OCI-LY7 (cell line): Measurements from ENCODE around the gene MTHFD2. TPM values are rescaled to one million over a fixed set of nuclear protein-coding genes. Genes with fewer than 3 reads are reported as not detected.

Experiments used
- BruUV-seq: library from RNA; stranded (reverse); fragments of 400-500 nt; replicated peaks from 2 replicates; lab custom pipeline; 2021; lab: Mats Ljungman, UMichigan
- CTCF ChIA-PET: fragments of 300-600 bp; sonication (Branson Sonifier 250); formaldehyde crosslinking; loops from one replicate; lab custom pipeline; 2022; ENCODE audit warnings: antibody characterized with exemption; ENCODE audit not compliant: unreplicated experiment; lab: Charles Lee
- POLR2A ChIA-PET: fragments of 300-600 bp; sonication (Branson Sonifier 250); formaldehyde crosslinking; loops from one replicate; lab custom pipeline; 2022; ENCODE audit warnings: antibody characterized with exemption; lab: Charles Lee
- DNase-seq: peaks from one replicate; pipeline ENCODE4 v3.0.0-alpha.2; 2015; ENCODE audit warnings: low spot score
- H2AFZ ChIP-seq: fragments of 200-600 bp; sonication (generic), shearing (Covaris generic); 2 replicates; pipeline ENCODE4 v1.6.1; 2014; ENCODE audit warnings: mild to moderate bottlenecking, antibody characterized with exemption, low read length, moderate library complexity
- H3K27ac ChIP-seq: fragments of 200-600 bp; sonication (generic); 2 replicates; pipeline ENCODE4 v1.5.1; 2014; ENCODE audit warnings: mixed run types, low read depth, mild to moderate bottlenecking, moderate library complexity, low read length, inconsistent platforms; ENCODE audit not compliant: poor library complexity, severe bottlenecking
- H3K36me3 ChIP-seq: fragments of 200-600 bp; sonication (generic); 2 replicates; pipeline ENCODE4 v1.6.1; 2014; ENCODE audit warnings: mild to moderate bottlenecking, antibody characterized with exemption, low read length, moderate library complexity, mixed read lengths; ENCODE audit not compliant: insufficient read depth
- H3K4me1 ChIP-seq: fragments of 200-600 bp; sonication (generic); 2 replicates; pipeline ENCODE4 v1.5.1; 2014; ENCODE audit warnings: mild to moderate bottlenecking, low read length; ENCODE audit not compliant: insufficient read depth, poor library complexity, severe bottlenecking
- H3K4me2 ChIP-seq: fragments of 200-600 bp; sonication (generic); 2 replicates; pipeline ENCODE4 v1.6.1; 2014; ENCODE audit warnings: mild to moderate bottlenecking, low read length
- H3K4me3 ChIP-seq: fragments of 200-600 bp; sonication (generic); 2 replicates; pipeline ENCODE4 v1.5.1; 2014; ENCODE audit warnings: mild to moderate bottlenecking, low read depth, low read length; ENCODE audit not compliant: poor library complexity, severe bottlenecking
- H3K79me2 ChIP-seq: fragments of 200-600 bp; sonication (generic); 2 replicates; pipeline ENCODE4 v1.6.1; 2016; ENCODE audit warnings: low read depth, mild to moderate bottlenecking, low read length, moderate library complexity, mixed read lengths; ENCODE audit not compliant: insufficient read depth
- H3K9me2 ChIP-seq: fragments of 200-600 bp; sonication (generic); 2 replicates; pipeline ENCODE4 v1.6.1; 2016; ENCODE audit warnings: mild to moderate bottlenecking, low read length, mixed read lengths; ENCODE audit not compliant: insufficient read depth
- H3K9me3 ChIP-seq: fragments of 200-600 bp; sonication (generic); 2 replicates; pipeline ENCODE4 v1.6.1; 2014; ENCODE audit warnings: mild to moderate bottlenecking, mixed run types, low read length, mixed read lengths
- H4K20me1 ChIP-seq: fragments of 200-600 bp; sonication (generic); 2 replicates; pipeline ENCODE4 v1.6.1; 2014; ENCODE audit warnings: mild to moderate bottlenecking, antibody characterized with exemption, low read length, moderate library complexity, mixed read lengths; ENCODE audit not compliant: insufficient read depth
- EZH2phosphoT487 ChIP-seq: fragments of 200-600 bp; sonication (generic); IDR thresholded peaks from 2 replicates; pipeline ENCODE4 v1.6.1; 2018; ENCODE audit warnings: low read depth, borderline replicate concordance, mild to moderate bottlenecking, mixed run types, antibody characterized with exemption, low read length, moderate library complexity, mixed read lengths
- intact Hi-C: fragments of 100-400 bp; cut with micrococcal nuclease; formaldehyde crosslinking; loops from one replicate; pipeline ENCODE4 v1.10.0; 2022; ENCODE audit not compliant: unreplicated experiment
- total RNA-seq, 2 experiments: library from RNA; depleted of rRNA in 1 of 2; stranded (reverse); fragments of >200 nt in 1 of 2; shearing (Covaris generic) in 1 of 2; gene quantifications; 2 replicates each; pipeline ENCODE4 v1.2.3, GENCODE V29; 2014 to 2022
- TF ChIP-seq, protein P1 (sequence below): fragments of 200-600 bp; sonication (generic); conservative IDR thresholded peaks from 2 replicates; pipeline ENCODE4 v1.5.1; 2014; ENCODE audit warnings: mild to moderate bottlenecking, antibody characterized with exemption, low read length, moderate library complexity, mixed read lengths

MTHFD2 gene
- total RNA-seq, 2 experiments from 2014 or later: 220 to 365 TPM

DNA sequence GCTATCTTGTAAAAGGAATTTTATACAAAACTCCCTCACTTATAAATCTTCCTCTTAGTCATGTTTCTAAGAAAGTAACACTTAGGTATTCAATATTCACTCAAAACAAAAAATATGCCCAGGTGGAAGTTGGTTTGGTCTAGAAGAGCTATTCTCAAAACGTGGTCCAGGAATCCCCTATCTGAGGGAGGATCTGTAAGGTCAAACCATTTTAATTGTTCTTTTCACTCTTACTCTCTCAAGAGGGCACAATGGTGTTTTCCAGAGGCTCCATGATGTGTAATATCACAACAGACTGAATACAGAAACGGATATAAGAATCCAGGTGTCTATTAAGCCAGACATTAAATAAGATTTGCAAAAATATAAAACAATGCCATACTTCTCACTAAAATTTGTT is 29.7 kb upstream of the MTHFD2 start:
- Histone ChIP-seq H2AFZ (no peak overlapping the region), H3K4me3 (no peak overlapping the region), H3K9me3 (peaks cover 9% of the 10 kb centered on the region; the same call in 1 of the 2 replicates), H3K9me2 (no peaks in the 10 kb centered on the region), H4K20me1 (0 out of 2 replicates have a peak, but pooled peaks cover 8% of the 10 kb centered on the region), H3K4me1 (peaks cover 15% of the 10 kb centered on the region), H3K4me2 (no peak overlapping the region), H3K27ac (no peak overlapping the region), H3K79me2 (peaks cover 94% of the 10 kb centered on the region), H3K36me3 (peaks cover 95% of the 10 kb centered on the region)
- TF ChIP-seq EZH2phosphoT487: no peak
- TF ChIP-seq, protein P1, sequence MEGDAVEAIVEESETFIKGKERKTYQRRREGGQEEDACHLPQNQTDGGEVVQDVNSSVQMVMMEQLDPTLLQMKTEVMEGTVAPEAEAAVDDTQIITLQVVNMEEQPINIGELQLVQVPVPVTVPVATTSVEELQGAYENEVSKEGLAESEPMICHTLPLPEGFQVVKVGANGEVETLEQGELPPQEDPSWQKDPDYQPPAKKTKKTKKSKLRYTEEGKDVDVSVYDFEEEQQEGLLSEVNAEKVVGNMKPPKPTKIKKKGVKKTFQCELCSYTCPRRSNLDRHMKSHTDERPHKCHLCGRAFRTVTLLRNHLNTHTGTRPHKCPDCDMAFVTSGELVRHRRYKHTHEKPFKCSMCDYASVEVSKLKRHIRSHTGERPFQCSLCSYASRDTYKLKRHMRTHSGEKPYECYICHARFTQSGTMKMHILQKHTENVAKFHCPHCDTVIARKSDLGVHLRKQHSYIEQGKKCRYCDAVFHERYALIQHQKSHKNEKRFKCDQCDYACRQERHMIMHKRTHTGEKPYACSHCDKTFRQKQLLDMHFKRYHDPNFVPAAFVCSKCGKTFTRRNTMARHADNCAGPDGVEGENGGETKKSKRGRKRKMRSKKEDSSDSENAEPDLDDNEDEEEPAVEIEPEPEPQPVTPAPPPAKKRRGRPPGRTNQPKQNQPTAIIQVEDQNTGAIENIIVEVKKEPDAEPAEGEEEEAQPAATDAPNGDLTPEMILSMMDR: no peak
- ChIA-PET CTCF (no interaction called here), POLR2A (interaction anchor here (0.5 to 1.8 kb wide), 4 partner anchors 10 to 23 kb away, joined by 4 to 8 read pairs (median 4); partner anchors contain the start of gene MOB1A)
- intact Hi-C loops: loop anchor here (5.0 kb wide), 1 partner anchor 44 kb away; no protein-coding TSS in a partner anchor
- no peak for DNase-seq
- BruUV-seq: no TSS peak

DNA sequence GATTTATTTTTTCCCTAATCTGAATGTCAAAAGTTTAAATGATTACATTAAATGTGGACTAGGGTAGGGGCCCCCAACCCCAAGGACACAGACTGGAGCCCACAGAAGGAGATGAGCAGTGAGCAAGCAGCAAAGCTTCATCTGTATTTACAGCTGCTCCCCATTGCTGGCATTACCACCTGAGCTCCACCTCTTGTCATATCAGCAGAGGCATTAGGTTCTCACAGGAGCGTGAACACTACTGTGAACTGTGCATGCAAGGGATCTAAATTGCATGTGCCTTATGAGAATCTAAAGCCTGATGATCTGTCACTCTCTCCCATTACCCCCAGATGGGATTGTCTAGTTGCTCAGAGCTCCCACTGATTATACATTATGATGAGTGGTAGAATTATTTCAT is 23.5 kb upstream of the MTHFD2 start:
- TF ChIP-seq, protein P1: no peak
- TF ChIP-seq EZH2phosphoT487: no peak
- H3K9me3 ChIP-seq: peaks cover 16% of the 10 kb centered on the region; the same call in 1 of the 2 replicates
- no peaks in the 10 kb centered on the region for H3K9me2 ChIP-seq
- intact Hi-C loops: no loop called here
- H2AFZ ChIP-seq: no peak overlapping the region
- no peak overlapping the region for H3K27ac ChIP-seq
- H4K20me1 ChIP-seq: peaks cover 27% of the 10 kb centered on the region
- ChIA-PET CTCF (no interaction called here), POLR2A (interaction anchor here (1.7 kb wide), 1 partner anchor 22 kb away, joined by 3 read pairs; no protein-coding TSS in a partner anchor)
- BruUV-seq: no TSS peak
- peaks cover 87% of the 10 kb centered on the region for H3K79me2 ChIP-seq
- peak overlapping the region; percentile 15 for H3K4me3 ChIP-seq
- peaks cover 75% of the 10 kb centered on the region for H3K36me3 ChIP-seq
- peaks cover 45% of the 10 kb centered on the region for H3K4me1 ChIP-seq
- peak; percentile 25 for DNase-seq
- H3K4me2 ChIP-seq: peak overlapping the region; percentile 18

DNA sequence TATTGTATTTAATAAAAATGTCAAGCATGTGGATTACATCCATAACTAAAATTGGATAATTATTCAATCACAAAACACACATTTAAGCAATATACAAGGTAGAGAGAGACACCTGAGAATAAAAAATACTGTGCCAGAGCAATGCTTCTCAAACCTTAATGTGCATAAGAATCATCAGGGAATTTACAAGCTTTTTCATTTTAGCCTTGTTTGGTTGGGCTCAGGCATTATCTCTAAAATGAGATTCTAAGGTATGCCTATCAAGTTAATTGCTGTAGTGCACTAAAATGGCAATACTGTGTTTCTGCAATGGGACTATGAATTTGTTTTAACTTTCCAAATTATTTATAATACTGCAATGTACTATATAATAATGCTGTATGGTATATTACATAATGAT is 20.7 kb upstream of the MTHFD2 start:
- Histone ChIP-seq H3K36me3 (peaks cover 47% of the 10 kb centered on the region), H3K4me2 (peak overlapping the region; percentile 87), H3K4me1 (peaks cover 63% of the 10 kb centered on the region), H2AFZ (no peak overlapping the region), H4K20me1 (peaks cover 24% of the 10 kb centered on the region), H3K9me3 (peaks cover 16% of the 10 kb centered on the region; the same call in 1 of the 2 replicates), H3K9me2 (no peaks in the 10 kb centered on the region), H3K27ac (peak overlapping the region; percentile 90), H3K4me3 (peak overlapping the region; percentile 84), H3K79me2 (peaks cover 65% of the 10 kb centered on the region)
- BruUV-seq: TSS peak; percentile 67
- ChIA-PET POLR2A (interaction anchor here (0.6 to 5.8 kb wide), 9 partner anchors 9 to 431 kb away, joined by 3 to 118 read pairs (median 7); partner anchors contain the start of gene MTHFD2), CTCF (interaction anchor here (1.5 kb wide), 1 partner anchor 21 kb away, joined by 8 read pairs; the partner anchor contains the start of gene MTHFD2)
- intact Hi-C loops: loop anchor here (1.0 kb wide), 1 partner anchor 22 kb away; no protein-coding TSS in a partner anchor
- no peak for DNase-seq
- TF ChIP-seq EZH2phosphoT487: no peak
- TF ChIP-seq, protein P1: no peak
